ENCODE data around the gene LDLRAD3.

LDLRAD3 gene

DNA sequence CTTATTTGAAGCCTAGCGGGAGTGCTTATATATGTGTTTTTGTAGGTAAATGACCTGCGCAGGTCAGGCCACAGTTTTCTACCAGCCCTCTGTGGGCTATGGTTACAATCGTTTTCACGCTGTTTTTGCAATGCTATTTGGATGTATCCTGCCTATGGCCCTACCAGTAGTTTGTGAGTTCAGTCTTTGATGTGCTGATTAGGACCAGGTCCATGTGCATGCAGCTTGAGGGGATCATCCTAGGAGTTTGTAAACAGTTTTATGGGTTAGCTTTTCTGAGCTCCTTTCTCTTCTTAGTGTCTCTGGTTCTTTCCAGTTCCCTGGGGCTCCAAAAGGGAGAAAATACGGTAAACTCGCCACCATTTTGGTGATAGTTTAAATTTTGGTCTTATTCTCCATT, 142.5 kb downstream of the LDLRAD3 start:
- no peaks in the 10 kb centered on the region for H3K79me1 ChIP-seq (ENCODE audit: low read length)
- H3K4me2 ChIP-seq (ENCODE audit: low read length), result no peak overlapping the region
- no peak overlapping the region for H3K4me3 ChIP-seq (ENCODE audit: low read length)
- H2BK15ac ChIP-seq (replicated peaks; ENCODE audit: low read depth), result no peak overlapping the region
- H4K8ac ChIP-seq (ENCODE audit: low read depth, low read length), result no peak overlapping the region
- no peaks in the 10 kb centered on the region for H3K36me3 ChIP-seq (ENCODE audit: control insufficient read depth, insufficient read depth, low read length)
- DNase-seq, result peak; percentile 69
- peaks cover 5% of the 10 kb centered on the region for H3K4me1 ChIP-seq (ENCODE audit: control insufficient read depth, low read depth, low read length)
- H3K18ac ChIP-seq (ENCODE audit: low read length), result peak overlapping the region; percentile 76
- no peak overlapping the region for H2AK5ac ChIP-seq (ENCODE audit: low read length)
- no peaks in the 10 kb centered on the region for H3K27me3 ChIP-seq (ENCODE audit: insufficient read depth, low read length, poor library complexity)
- no peak overlapping the region for H3K23ac ChIP-seq (ENCODE audit: low read length)
- H3K4ac ChIP-seq (ENCODE audit: low read depth, low read length), result peak overlapping the region; percentile 75
- H2BK5ac ChIP-seq (ENCODE audit: low read length), result no peak overlapping the region
- no peak overlapping the region for H2BK120ac ChIP-seq (ENCODE audit: low read depth, low read length)
- H3K27ac ChIP-seq (ENCODE audit: low read depth, low read length), result peak overlapping the region; percentile 35
- no peak overlapping the region for H4K5ac ChIP-seq (ENCODE audit: low read length)
- no peak overlapping the region for H3K9ac ChIP-seq (ENCODE audit: low read length)
- no CpG with 5 or more reads among the region's 6 CpGs for WGBS (ENCODE audit: extremely low coverage, insufficient coverage, low lambda C conversion rate)
- no peaks in the 10 kb centered on the region for H3K79me2 ChIP-seq (ENCODE audit: control insufficient read depth, insufficient read depth, low read length)
- no peak overlapping the region for H3K56ac ChIP-seq (ENCODE audit: low read length)

DNA sequence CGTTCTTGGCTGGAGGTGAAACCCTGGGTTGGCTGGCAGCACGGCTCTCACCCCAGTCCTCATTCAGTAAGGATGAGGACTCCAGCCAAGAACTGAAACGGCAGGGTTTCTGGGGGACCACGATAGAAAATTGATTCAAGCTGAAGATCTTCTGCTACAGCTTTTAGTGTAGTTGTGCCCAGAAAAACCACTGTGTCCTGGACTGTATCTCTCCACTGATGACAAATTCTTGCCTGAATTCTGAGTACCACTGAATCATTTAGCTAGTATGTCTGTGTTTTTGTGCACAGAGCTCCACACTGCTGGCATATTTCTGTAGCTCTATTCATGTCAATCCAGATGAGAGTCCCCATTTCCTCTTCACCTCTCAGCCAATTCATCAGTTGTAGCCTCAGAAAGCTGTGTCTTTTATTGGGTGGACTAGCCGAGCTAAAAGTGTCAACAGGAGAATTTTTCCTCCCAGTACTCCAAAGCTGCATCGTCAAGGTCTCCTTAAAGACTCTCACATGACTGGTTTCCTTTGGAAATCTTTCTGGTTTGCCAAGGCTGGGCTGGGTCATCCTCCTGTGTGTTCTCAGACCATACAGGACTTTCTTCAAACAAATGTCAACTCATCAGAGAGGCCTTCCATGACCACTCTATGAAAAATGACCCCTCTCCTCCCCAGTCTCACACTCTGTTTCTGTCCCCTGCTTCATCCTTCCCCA, 144.6 kb downstream of the LDLRAD3 start:
- Histone ChIP-seq H2BK5ac (ENCODE audit: low read length) (no peak overlapping the region), H4K8ac (ENCODE audit: low read depth, low read length) (no peak overlapping the region), H2BK15ac (replicated peaks; ENCODE audit: low read depth) (no peak overlapping the region), H2AK5ac (ENCODE audit: low read length) (no peak overlapping the region), H3K79me1 (ENCODE audit: low read length) (no peaks in the 10 kb centered on the region), H3K4me2 (ENCODE audit: low read length) (no peak overlapping the region), H4K5ac (ENCODE audit: low read length) (no peak overlapping the region), H3K79me2 (ENCODE audit: control insufficient read depth, insufficient read depth, low read length) (no peaks in the 10 kb centered on the region), H3K36me3 (ENCODE audit: control insufficient read depth, insufficient read depth, low read length) (no peaks in the 10 kb centered on the region), H3K27ac (ENCODE audit: low read depth, low read length) (no peak overlapping the region), H2BK120ac (ENCODE audit: low read depth, low read length) (no peak overlapping the region), H3K23ac (ENCODE audit: low read length) (no peak overlapping the region), H3K4me1 (ENCODE audit: control insufficient read depth, low read depth, low read length) (peaks cover 15% of the 10 kb centered on the region), H3K18ac (ENCODE audit: low read length) (peak overlapping the region; percentile 22), H3K4me3 (ENCODE audit: low read length) (no peak overlapping the region), H3K9ac (ENCODE audit: low read length) (no peak overlapping the region), H3K27me3 (ENCODE audit: insufficient read depth, low read length, poor library complexity) (no peaks in the 10 kb centered on the region), H3K56ac (ENCODE audit: low read length) (no peak overlapping the region), H3K4ac (ENCODE audit: low read depth, low read length) (no peak overlapping the region)
- no CpG with 5 or more reads among the region's 6 CpGs for WGBS (ENCODE audit: extremely low coverage, insufficient coverage, low lambda C conversion rate)
- no peak for DNase-seq

DNA sequence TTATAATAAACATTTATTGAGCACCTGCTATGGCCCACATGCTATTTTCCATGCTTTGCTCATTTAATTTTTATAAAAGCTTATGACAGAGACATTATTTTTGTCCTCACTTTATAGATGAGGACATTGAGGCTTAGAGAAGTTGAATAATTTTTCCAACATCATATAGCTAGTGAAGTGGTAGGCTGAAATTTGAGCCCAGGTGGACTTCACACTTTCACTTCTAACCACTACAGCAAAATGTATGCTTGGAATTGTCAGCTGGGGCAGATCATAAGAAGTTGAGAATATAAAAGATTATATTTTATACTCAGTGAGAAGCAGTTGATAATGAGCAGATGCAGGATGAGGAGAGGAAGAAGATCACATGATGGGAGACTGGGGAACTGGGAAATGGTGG, 146.1 kb downstream of the LDLRAD3 start:
- Histone ChIP-seq H3K79me1 (ENCODE audit: low read length) (no peaks in the 10 kb centered on the region), H3K4ac (ENCODE audit: low read depth, low read length) (no peak overlapping the region), H4K5ac (ENCODE audit: low read length) (no peak overlapping the region), H3K79me2 (ENCODE audit: control insufficient read depth, insufficient read depth, low read length) (no peaks in the 10 kb centered on the region), H3K27me3 (ENCODE audit: insufficient read depth, low read length, poor library complexity) (no peaks in the 10 kb centered on the region), H2BK15ac (replicated peaks; ENCODE audit: low read depth) (no peak overlapping the region), H4K8ac (ENCODE audit: low read depth, low read length) (no peak overlapping the region), H3K4me1 (ENCODE audit: control insufficient read depth, low read depth, low read length) (peaks cover 15% of the 10 kb centered on the region), H2AK5ac (ENCODE audit: low read length) (no peak overlapping the region), H3K27ac (ENCODE audit: low read depth, low read length) (no peak overlapping the region), H3K4me3 (ENCODE audit: low read length) (no peak overlapping the region), H2BK5ac (ENCODE audit: low read length) (no peak overlapping the region), H3K23ac (ENCODE audit: low read length) (no peak overlapping the region), H3K56ac (ENCODE audit: low read length) (no peak overlapping the region), H3K4me2 (ENCODE audit: low read length) (no peak overlapping the region), H3K36me3 (ENCODE audit: control insufficient read depth, insufficient read depth, low read length) (no peaks in the 10 kb centered on the region), H3K9ac (ENCODE audit: low read length) (no peak overlapping the region), H2BK120ac (ENCODE audit: low read depth, low read length) (no peak overlapping the region), H3K18ac (ENCODE audit: low read length) (no peak overlapping the region)
- no peak for DNase-seq

DNA sequence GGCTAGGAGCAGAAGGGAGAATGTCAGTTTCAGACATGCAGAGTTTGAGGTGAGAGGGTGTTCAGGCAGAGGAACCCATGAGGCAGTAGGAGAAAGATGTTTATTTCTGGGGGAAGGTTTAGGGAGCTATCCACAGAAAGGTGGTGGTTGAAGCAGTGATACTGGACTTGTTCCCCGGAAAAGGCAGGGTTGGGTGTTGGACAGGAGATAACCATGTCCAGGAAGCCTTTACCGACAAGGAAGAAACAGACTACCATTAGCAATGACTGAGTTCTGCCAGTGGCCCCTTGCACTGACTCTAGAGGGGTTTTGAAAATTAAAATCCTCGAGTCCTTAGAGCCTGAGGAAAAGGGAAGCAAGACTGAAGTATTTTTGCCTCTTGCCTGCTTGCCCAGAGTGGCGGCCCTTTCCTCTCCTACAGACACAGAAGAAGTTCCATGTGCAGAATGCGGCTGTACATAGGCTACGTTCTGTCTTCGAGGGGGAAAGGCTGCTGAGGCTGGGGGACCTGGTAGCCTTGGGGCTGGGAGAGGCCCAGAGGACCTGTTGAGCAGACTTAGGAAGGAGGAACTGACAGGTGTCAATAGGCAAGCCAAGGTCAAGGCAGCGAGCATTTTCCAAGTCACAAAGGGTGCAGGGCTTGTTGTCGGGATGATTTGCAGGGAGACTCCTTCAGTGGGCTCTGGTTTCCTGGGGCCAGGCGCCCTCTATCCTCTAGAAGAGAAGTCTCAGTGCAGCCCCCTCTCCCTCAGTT, 146.7 kb downstream of the LDLRAD3 start:
- no peak for DNase-seq

DNA sequence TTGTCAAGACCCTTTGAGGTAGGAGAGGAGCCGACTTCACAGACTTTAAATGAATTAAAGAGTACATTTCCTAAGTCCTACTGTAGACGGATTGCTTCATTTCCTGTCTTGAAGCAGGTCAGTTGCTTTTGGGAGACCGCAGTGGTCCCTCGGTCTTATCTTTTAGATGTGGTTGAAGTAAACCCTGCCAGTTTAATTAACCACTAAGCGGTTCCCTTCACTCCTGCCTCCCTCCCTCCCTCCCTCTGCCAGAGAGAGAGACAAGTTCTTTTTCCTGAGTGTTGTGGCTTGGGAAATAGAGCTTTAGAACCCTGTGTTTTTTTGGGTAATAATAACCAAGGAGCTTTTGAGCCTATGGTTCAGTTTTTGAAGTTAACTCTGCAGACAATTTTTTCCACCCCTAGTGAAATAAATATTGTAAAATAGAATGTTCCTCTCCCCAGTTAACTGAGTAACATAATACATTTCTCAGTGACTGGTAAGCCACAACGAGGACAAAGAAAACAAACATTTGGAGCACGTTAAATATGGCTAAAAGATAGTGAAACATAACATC, 147.5 kb downstream of the LDLRAD3 start:
- WGBS (ENCODE audit: extremely low coverage, insufficient coverage, low lambda C conversion rate), result no CpG with 5 or more reads among the region's 7 CpGs
- Histone ChIP-seq H4K8ac (ENCODE audit: low read depth, low read length) (no peak overlapping the region), H3K9ac (ENCODE audit: low read length) (no peak overlapping the region), H3K4ac (ENCODE audit: low read depth, low read length) (no peak overlapping the region), H3K79me1 (ENCODE audit: low read length) (no peaks in the 10 kb centered on the region), H3K27ac (ENCODE audit: low read depth, low read length) (peak overlapping the region; percentile 28), H2BK15ac (replicated peaks; ENCODE audit: low read depth) (no peak overlapping the region), H2BK120ac (ENCODE audit: low read depth, low read length) (peak overlapping the region; percentile 95), H3K36me3 (ENCODE audit: control insufficient read depth, insufficient read depth, low read length) (no peaks in the 10 kb centered on the region), H3K4me2 (ENCODE audit: low read length) (no peak overlapping the region), H3K4me1 (ENCODE audit: control insufficient read depth, low read depth, low read length) (peaks cover 15% of the 10 kb centered on the region), H2BK5ac (ENCODE audit: low read length) (peak overlapping the region; percentile 41), H3K79me2 (ENCODE audit: control insufficient read depth, insufficient read depth, low read length) (no peaks in the 10 kb centered on the region), H3K56ac (ENCODE audit: low read length) (peak overlapping the region; percentile 46), H3K18ac (ENCODE audit: low read length) (peak overlapping the region; percentile 64), H3K23ac (ENCODE audit: low read length) (no peak overlapping the region), H3K4me3 (ENCODE audit: low read length) (no peak overlapping the region), H2AK5ac (ENCODE audit: low read length) (peak overlapping the region; percentile 53), H4K5ac (ENCODE audit: low read length) (no peak overlapping the region), H3K27me3 (ENCODE audit: insufficient read depth, low read length, poor library complexity) (no peaks in the 10 kb centered on the region)
- DNase-seq, result peak; percentile 69

More for the DNA sequence above, 146.7 kb downstream of the LDLRAD3 start:
- H2BK120ac ChIP-seq (ENCODE audit: low read depth, low read length), result no peak overlapping the region
- no CpG with 5 or more reads among the region's 10 CpGs for WGBS (ENCODE audit: extremely low coverage, insufficient coverage, low lambda C conversion rate)
- no peak overlapping the region for H3K27ac ChIP-seq (ENCODE audit: low read depth, low read length)
- no peak overlapping the region for H4K5ac ChIP-seq (ENCODE audit: low read length)
- no peak overlapping the region for H4K8ac ChIP-seq (ENCODE audit: low read depth, low read length)
- no peak overlapping the region for H3K4me3 ChIP-seq (ENCODE audit: low read length)
- peak overlapping the region; percentile 7 for H2BK5ac ChIP-seq (ENCODE audit: low read length)
- no peak overlapping the region for H2BK15ac ChIP-seq (replicated peaks; ENCODE audit: low read depth)
- no peak overlapping the region for H3K4ac ChIP-seq (ENCODE audit: low read depth, low read length)
- no peaks in the 10 kb centered on the region for H3K79me1 ChIP-seq (ENCODE audit: low read length)
- H2AK5ac ChIP-seq (ENCODE audit: low read length), result no peak overlapping the region
- H3K27me3 ChIP-seq (ENCODE audit: insufficient read depth, low read length, poor library complexity), result no peaks in the 10 kb centered on the region
- H3K79me2 ChIP-seq (ENCODE audit: control insufficient read depth, insufficient read depth, low read length), result no peaks in the 10 kb centered on the region
- H3K9ac ChIP-seq (ENCODE audit: low read length), result no peak overlapping the region
- H3K18ac ChIP-seq (ENCODE audit: low read length), result peak overlapping the region; percentile 7
- no peak overlapping the region for H3K4me2 ChIP-seq (ENCODE audit: low read length)
- no peak overlapping the region for H3K23ac ChIP-seq (ENCODE audit: low read length)
- peak overlapping the region; percentile 47 for H3K56ac ChIP-seq (ENCODE audit: low read length)
- H3K36me3 ChIP-seq (ENCODE audit: control insufficient read depth, insufficient read depth, low read length), result no peaks in the 10 kb centered on the region
- H3K4me1 ChIP-seq (ENCODE audit: control insufficient read depth, low read depth, low read length), result peaks cover 15% of the 10 kb centered on the region
